PC-3 (cell line): ENCODE measurements around the gene NSUN2.

ENCODE experiments used
- CTCF ChIP-seq: fragments of 300-600 bp; sonication (generic); conservative IDR thresholded peaks from 2 replicates; pipeline ENCODE4 v1.5.1; 2017; ENCODE audit warnings: antibody characterized with exemption, low read depth, mild to moderate bottlenecking, low read length
- EZH2 ChIP-seq: fragments of 300-600 bp; sonication (generic); IDR thresholded peaks from one replicate; pipeline ENCODE4 v1.6.1; 2017; ENCODE audit warnings: antibody characterized with exemption, mild to moderate bottlenecking, low read length; ENCODE audit not compliant: unreplicated experiment
- EZH2phosphoT487 ChIP-seq: fragments of 300-600 bp; sonication (generic); IDR thresholded peaks from 2 replicates; pipeline ENCODE4 v1.6.1; 2018; ENCODE audit warnings: mild to moderate bottlenecking, antibody characterized with exemption, low read length, borderline replicate concordance

DNA sequence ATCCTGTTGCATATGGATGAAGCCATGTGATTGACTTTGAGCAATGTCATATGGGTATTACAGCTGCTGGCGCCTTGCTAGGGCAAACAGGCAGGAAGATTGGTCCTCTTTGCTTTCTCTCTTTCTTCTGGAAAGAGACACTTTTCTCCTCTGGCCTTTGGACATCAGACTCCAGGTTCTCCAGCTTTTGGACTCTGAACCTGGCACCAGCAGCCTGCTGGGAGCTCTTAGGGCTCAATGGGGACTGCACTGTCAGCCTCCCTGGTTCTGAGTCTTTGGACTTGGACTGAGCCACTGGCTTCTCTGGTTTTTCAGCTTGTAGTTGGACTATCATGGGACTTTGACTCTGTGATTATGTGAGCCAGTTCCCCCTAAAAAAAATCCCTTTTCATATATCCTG, 45.5 kb upstream of the NSUN2 start:
- TF ChIP-seq CTCF (no peak), EZH2phosphoT487 (no peak), EZH2 (no peak)
